Smooth muscle cell of the brain vasculature (primary cell): ENCODE data around the gene KPTN.

Experiments
- DNase-seq: peaks from one replicate; pipeline ENCODE4 v3.0.0-alpha.2; 2012; ENCODE audit warnings: low read depth, low spot score

Gene KPTN

DNA sequence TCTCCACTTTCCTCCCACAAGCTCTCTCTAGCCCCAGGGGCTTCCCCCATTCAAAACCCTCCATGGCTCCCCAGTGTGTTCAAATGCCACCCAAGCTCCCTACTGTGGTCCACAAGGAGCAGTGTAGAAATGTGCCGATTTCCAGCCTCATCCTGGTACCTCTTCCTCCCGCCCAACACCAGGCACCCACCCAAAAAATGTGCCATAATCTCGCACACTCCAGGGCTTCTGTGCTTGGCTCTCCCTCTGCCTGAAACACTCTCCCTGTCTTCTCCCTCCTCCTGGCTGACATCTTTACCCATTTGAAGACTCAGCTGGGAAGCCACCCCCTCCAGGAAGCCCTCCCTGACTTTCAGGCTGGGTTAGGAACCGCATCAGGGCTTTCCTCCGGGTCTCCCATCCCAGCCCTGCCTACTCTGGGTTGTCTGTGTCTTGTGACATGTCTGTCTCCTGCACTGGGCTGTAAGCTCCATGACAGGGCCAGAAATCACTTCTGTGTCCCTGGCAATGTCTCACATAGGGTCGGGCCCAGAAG is 48.1 kb downstream of the KPTN start:
- DNase-seq: no peak

GRCh38 chr19:47435196-47435595 is 48.8 kb downstream of the KPTN start:
- DNase-seq: no peak

DNA sequence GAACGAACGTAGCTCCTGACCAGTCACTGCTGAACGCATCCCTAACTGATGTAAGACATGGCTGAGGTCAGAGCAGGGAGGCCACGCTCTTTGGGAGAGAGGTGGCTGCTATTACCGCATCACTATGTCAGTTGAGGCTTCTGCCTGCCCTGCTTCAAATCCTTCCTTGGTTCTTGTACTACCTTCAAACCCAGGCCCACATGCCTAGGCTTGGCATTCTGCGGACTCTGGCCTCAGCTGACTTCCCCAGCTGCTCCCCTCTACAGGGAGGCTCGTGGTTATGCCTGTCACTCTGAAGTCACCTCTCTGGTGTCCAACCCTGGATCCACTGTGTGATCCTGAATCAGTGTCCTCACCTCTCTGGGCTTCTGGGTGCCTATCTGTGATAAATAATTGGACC is 49.9 kb downstream of the KPTN start:
- DNase-seq: no peak

DNA sequence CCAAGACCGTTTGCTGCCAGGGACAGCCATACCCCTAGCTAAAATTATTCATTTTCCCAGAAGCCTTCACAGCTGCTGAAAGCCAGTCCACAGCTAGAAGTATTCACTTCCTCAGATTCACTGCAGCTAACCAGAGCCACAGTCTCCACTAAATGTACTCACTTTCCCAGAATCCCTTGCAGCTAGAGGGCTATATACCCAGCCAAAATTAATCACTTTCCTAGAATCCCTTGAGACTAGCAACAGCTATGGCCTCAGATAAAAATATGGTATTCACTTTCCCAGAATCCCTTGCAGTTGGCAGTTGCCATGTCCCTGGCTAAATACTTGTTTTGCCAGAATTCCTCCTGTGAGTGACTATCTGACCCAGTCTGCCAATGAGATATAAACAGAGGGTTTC is 50.9 kb downstream of the KPTN start:
- DNase-seq: no peak

DNA sequence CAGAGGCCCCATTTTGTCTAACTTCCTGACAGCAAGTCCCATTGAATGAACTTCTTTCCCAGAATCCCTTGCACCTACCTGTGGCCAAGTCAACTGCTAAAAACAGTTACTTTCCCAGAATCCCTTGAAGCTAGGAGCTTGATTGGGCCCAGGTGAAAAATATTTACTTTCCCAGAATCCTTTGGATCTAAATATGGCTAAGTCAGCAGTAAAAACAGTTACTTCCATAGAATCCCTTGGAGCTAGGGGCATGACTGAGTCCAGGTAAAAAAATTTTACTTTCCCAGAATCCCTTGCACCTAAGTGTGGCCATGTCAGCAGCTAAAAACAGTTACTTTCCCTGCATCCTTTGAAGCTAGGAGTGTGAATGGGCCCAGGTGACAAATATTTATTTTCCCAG is 51.5 kb downstream of the KPTN start:
- no peak for DNase-seq

DNA sequence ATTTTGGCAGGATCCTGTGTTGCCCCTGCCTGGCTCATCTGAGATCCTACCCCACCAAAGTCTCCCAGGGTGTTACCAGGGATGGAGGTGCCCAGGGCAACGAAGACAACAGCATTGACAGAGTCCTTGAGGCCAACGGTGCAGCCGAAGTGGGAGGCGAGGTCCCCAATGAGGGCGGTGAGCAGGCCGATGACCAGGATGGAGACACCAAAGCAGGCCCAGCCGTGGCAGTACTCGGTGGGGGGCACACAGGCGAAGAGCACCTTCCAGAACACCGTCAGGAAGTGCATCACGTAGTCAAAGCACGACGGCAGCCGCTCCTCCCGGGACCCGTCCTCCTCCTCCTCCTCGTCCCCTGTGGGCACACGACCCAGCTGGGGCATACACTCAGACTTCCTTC is 51.9 kb downstream of the KPTN start:
- DNase-seq: no peak

DNA sequence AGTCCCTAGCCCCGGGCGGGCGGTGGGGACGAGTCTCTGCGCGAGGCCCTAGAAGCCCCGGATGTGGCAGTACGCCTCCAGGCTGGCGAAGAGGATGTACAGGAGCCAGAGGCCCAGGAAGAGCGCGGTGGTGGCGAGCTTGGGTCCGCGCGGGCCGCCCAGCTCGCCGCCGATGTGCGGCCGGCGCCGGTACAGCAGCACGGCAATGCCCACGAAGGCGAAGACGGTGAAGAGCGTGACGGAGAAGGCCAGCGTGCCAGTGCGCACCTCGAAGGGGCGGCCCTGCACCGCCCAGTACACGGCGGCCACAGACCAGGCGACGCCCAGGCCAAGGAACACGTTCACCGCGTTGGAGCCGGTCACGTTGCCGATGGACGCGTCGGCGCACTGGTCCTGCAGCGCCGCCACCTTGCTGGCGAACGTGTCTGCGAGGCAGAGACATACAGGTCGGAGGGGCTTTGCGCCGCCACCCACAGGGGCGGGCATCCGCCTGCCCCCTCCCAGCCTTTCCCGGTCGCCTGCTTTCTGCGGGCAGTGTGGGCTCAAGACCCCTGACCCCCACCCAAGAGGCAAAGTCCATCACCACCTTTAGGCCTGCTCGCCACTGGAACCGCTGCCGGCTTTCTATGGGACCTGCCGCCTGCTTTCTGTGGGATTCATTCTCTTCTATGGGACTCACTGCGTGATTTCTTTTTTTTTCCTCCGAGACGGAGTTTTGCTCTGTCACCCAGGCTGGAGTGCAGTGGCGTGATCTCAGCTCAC is 53.8 kb downstream of the KPTN start:
- DNase-seq: no peak

DNA sequence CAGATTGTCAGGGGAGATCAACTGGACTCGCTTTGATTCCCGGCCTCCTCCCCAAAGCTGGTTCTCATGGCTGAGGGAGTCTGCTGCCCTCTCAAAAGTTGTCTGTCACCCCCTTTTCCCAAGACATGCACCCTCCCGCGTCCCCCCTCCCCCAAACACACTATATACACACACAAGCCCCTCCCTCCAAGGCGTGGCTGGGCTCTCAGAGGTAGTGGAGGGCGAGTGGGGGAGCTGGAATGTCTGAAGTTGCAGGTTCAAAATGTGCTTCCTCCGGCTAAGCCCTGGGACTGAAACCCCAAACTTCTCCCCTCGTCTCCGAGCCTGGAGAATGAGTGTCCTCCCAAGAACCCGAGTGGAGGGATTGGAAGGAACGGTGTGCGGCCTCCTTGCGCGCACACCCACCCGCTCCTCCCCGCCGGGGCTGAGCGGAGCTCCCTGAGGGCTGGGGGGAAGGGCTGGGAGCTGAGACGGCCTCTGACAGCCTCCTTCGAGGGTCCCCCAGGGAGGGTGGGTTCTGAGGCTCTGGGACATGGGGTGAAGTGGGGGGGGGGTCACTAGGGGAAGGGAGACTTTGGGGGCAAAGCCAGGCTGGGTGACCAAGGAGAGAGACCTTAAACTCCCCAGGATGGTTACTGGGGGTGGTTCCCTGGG is 54.8 kb downstream of the KPTN start:
- DNase-seq: no peak

- peak; percentile 72 for DNase-seq
These were observed 55.7 kb downstream of the KPTN start for GRCh38 chr19:47428177-47428894.

- no peak for DNase-seq
These were observed 56.5 kb downstream of the KPTN start for GRCh38 chr19:47427241-47428176.
